ENCODE measurements around the gene PLEKHB1.
"Not testable (repeated sequence)": the region's sequence is repeated elsewhere in the genome, so short reads cannot be mapped to it uniquely, and the experiment has no call there.

Gene PLEKHB1

DNA sequence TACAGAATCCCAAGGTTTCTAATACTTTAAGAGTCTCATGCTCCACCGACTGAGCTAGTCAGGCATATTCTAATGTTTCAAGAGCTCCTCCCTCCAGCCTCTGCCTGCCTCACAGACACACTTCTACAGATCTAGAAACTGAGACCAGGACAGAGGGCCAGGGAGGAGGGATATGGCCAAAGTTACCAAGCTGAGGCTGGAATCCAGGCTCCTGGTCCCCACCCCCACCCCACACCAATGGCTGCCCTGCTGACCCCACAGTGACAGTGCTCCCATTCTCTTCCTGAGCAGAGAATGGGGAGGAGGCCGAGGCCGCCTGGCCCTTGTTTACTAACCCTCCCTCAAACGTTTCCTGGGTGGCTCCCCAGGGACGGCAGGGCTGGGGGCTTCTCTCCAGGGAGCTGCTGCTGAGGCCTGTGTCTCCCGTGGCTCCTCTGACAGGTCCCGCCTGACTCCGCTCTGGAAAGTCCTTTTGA lies 2.2 kb downstream of the PLEKHB1 start:
- DNase-seq, result no peak

DNA sequence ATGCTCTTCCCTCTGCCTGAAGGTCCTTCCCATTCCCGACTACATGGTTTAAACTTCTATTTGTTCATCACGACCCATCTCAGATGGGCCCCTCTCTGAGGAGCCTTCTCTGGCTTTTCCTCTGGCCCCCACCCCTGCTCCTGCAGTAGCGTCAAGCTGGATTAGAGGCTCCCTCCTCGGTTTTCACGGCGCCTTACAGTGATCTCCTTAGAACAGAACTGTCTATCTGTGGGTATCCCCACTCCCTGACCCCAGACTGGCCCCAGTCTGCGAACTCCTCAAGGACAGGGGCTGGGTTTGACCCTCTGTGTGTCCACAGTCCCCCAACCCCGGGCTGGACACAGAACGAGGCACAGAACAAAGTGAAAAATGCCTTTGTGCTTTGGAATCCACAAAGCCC lies 2.8 kb downstream of the PLEKHB1 start:
- no peak for DNase-seq

DNA sequence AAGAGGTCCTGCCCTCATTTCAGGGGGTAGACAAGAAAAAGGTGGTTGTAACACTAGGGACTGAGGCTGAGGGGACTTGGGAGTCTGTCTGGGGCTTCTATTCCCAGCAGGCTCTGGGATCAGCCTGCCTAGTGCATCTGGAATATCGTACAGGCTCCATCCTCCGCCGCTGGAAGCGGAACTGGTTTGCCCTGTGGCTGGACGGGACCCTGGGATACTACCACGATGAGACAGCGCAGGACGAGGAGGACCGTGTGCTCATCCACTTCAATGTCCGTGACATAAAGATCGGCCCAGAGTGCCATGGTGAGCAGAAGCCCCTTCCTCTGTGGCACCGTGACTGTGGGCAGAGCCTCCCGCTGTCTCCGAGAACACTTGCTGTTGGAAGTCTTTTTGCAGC lies 4.0 kb downstream of the PLEKHB1 start:
- DNase-seq, result no peak

DNA sequence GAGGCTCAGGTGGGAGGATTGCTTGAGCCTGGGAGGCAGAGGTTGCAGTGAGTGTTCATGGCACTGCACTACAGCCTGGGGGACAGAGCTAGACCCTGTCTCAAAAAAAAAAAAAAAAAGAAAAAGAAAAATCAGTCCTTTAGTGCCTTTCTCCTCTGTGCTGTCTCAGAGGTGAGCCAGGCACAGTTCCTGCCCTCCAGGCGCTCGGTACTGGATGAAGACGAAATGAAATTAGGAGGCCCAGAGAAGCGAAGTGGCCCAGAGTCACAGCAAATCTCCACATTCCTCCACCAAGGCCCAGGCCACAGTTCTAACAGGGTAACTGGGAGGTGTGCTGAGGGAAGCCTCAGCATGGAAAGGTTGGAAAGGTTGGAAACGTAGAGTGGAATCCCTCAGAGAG lies 4.9 kb downstream of the PLEKHB1 start:
- no peak for DNase-seq

DNA sequence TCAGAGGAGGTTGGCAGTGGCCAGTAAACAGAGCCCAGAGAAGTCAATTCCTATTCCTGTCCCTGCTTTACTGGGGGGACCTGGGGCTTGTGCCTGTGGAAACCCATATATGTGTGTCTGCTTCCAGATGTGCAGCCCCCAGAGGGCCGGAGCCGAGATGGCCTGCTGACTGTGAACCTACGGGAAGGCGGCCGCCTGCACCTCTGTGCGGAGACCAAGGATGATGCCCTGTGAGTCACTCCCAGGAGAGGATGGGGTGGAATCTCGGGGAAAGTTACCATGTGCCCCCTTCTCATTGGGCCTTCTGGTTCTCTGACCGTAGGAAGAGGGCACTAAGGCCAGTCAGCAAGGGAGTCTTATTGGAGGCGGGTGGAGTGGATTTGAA lies 5.3 kb downstream of the PLEKHB1 start:
- no peak for DNase-seq

DNA sequence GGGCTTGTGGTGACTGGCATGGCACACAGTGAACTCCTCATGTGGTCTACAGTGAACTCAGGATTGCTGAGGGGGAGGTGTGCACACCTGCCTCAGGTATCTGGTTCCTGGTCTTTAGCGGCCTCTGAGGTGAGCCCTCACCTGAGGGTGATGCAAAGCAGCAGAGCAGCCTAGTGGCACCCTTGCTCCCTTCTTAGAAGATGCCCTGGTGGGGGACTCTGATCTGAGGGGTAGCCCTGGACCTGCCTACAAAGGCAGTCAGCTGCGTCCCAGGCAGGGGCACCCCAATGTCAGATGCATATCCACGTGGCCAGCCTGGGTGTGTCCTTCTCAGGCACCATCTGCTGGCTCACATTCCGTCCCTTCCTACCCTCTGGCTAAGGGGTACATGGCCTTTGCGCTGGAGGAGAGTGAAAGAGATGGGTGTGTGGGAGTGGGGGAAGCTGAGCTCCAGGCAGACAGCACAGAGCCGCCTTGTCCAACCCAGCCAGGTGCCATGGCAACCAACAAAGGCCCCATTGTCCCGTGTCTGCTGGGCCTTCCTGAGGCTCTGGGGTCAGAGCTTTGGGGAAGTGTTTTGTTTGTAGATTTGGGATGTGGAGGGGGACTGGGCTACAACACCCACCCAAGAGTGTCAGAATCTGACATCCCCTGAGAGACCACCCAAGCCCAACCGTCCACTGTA lies 5.8 kb downstream of the PLEKHB1 start:
- no peak for DNase-seq

DNA sequence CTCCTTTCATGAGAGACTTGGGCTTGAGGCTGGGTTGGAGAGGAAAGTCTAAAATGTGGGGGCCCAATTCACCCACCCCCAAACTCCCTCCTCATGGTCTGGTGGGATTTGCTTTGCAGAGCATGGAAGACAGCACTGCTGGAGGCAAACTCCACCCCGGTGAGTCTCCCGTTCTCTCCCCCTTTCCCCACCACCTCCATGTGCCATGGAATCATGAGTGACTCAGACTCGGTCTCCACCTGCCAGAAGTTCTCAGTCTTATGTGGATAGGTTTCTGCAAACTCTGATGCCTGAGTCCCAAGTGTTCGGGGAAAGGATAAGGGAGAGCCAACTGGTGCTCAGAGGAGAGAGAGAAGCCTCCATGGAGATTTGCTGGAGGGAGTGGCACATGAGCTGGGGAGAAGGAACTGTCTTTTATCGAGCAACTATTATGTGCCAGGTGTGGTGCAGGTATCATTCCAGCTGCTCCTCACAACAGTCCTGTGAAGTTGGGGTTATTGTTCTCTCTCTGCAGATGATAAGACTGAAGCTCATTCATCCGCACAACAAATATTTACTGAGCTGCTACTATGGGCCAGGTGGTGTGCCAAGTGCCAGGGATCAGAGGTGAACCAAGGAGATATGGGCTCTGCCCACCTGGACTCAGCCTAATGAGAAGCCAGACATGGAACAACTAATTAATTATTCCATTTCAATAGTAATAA lies 6.6 kb downstream of the PLEKHB1 start:
- DNase-seq, result no peak

DNA sequence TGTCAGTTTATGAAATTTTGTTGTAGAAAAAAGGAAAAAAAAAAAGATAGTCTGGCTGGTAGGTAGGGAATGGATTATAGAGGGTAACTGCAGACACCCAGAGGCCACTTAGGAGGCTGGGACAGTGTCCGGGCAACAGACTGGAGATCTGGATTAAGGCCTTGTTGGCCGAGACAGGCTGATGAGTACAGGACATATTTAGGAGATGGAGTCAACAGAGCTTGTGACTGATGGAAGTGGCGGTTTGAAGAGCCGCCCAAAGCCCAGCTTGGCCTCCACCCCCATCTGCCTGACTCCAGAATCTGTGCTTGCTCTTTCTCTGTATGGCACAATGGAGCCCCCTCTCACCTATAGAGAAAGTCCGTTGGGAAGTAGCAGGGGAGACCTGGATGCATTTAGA lies 7.6 kb downstream of the PLEKHB1 start:
- DNase-seq, result no peak

DNA sequence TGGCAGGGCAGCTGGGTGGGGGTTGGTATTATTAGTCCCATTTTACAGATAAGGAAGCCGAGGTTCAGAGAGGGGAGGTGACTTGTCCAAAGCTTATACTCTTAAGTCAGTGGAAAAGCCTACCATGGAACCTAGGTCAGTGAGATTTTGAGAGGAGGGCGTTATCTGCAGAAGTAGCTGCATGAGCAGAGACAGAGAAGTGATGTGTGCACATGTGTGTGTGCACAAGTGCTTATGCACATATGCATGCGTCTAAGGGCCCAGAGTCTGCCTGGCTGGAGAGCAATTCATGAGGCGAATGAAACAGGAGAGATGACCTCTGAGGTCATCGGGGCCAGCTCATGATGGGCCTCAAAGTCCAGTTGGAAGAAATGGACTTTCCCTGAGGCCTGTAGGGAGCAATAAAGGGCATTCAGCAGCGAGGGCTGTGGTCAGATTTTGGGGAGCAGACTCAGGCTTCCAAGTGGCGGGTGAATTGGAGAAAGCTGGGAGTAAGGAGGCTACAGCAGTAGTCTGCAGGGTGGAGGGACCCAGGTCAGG lies 8.2 kb downstream of the PLEKHB1 start:
- DNase-seq, result no peak

DNA sequence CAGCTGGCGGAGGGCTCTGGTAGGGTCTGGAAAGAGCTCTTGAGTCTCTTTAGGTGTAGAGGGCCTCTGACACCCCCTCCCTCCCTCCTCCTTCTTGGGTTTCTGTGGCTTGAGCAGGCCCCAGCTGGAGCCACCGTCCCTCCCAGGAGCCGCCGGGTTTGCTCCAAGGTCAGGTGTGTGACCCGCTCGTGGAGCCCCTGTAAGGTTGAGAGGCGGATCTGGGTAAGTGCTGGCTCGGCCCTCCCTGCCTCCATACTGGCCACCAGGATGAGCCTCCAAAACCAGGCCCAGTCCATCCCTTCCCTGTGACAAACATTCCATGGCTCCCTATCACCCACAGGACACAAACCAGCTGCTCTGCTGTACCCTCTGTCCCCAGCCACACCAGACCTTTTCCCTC lies 9.3 kb downstream of the PLEKHB1 start:
- DNase-seq, result no peak

DNA sequence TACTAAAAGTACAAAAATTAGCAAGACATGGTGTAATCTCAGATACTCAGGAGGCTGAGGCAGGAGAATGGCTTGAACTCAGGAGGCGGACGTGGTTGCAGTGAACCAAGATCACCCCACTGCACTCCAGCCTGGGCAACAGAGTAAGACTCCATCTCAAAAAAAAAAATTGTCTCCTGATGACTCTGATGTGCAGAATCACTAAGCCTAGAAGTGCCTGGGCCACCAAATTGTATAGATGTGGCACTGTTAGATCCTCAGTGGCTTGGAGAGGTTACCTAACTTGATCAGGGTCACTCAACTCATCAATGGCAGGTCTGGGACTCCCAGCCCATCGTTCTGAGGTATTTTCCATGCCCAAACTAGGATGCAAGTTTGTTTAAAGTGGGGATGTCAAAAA lies 10.6 kb downstream of the PLEKHB1 start:
- DNase-seq, result no peak

DNA sequence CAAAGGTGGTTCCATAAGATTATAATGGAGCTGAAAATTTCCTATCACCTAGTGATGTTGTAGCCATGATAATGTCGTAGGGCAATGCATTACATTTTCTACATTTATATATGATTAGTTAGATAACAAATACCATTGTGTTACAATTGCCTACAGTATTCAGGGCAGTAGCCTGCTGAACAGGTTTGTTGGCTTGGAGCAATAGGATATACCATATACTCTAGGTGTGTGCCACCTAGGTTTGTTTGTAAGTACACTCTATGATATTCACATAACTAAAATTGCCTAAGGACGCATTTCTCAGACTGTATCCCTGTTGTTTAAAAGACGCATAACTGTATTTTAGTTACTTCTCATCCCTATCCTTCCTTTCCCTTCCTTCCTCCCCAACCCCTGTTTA lies 13.6 kb downstream of the PLEKHB1 start:
- no peak for DNase-seq

DNA sequence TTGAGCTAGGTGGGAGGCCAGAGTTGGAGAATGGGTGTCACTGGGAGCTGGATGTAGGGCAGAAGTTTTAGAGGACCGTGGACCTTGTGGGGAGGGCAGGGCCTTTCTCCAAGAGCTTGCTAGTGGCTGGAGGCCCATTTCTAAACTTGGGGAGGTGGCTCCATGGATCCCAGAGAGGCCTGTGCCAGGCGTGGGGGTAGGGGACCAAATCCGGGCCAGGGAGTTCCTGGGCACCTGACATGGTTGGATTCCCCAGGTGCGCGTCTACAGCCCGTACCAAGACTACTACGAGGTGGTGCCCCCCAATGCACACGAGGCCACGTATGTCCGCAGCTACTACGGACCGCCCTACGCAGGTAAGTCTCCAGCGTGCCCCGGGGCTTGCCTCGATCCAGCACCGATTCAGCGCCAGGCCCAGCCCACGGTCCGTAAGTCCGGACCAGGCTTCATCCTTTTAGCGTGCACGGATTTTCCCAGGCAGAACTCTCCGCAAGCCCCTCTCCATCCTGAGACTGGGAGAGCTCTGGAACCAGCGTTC lies 14.2 kb downstream of the PLEKHB1 start:
- no peak for DNase-seq

DNA sequence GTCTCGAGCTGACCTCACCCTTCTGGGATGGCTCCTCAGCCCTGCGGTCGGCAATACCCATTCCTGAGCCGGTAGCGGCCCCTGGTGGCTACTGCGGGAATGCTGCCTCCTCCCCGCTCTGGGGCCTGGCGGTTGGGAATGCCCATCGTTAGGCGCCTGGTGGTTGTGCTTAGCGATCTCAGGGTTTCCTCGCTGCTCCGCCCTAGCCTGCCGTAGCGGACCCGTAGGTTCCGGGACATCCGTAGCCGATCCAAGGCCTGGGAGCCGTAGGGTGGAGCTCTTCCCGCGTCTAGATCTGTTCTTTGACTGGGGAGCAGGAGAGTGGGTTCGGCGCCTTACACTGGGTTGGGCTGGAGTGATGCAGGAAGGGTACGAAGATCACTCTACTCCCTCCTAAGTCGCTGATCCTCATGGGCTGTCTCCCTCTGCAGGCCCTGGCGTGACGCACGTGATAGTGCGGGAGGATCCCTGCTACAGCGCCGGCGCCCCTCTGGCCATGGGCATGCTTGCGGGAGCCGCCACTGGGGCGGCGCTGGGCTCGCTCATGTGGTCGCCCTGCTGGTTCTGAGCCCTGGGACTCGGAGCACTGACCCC lies 14.8 kb downstream of the PLEKHB1 start:
- DNase-seq, result peak; percentile 41

DNA sequence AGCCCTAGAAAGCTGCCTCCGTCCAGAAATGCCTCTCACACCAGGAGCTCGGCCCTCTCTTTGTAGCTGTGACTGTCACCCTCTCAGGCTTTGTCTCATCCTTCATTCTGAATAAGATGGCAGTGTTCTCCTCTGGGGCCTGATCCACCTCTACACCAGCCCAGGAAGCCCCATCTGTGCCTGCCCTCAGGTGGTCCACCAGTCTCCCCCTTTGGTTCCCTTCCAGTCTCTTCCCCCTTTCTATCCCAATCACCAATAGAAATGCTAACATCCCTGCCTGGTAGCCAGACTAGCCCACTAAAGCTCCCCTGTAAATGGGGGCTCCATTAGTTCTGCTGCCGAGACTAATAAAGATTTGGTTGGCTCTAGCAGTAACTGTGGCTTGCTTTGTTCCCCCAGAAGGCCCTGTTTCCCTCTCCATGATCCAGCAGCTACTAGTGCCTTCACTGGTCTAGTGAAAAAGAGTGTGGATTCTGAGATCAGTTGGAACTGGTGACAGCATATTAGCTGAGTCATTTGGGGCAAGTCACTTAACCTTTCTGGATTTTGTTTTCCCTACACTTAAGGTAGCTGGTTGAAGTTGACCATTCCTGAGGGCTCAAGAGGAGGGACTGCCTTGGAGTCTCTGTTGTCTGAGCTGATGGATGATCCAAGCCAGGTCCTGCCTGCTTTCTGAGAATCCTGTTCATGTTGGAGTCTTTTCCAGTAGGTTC lies 16.2 kb downstream of the PLEKHB1 start:
- DNase-seq, result no peak

DNA sequence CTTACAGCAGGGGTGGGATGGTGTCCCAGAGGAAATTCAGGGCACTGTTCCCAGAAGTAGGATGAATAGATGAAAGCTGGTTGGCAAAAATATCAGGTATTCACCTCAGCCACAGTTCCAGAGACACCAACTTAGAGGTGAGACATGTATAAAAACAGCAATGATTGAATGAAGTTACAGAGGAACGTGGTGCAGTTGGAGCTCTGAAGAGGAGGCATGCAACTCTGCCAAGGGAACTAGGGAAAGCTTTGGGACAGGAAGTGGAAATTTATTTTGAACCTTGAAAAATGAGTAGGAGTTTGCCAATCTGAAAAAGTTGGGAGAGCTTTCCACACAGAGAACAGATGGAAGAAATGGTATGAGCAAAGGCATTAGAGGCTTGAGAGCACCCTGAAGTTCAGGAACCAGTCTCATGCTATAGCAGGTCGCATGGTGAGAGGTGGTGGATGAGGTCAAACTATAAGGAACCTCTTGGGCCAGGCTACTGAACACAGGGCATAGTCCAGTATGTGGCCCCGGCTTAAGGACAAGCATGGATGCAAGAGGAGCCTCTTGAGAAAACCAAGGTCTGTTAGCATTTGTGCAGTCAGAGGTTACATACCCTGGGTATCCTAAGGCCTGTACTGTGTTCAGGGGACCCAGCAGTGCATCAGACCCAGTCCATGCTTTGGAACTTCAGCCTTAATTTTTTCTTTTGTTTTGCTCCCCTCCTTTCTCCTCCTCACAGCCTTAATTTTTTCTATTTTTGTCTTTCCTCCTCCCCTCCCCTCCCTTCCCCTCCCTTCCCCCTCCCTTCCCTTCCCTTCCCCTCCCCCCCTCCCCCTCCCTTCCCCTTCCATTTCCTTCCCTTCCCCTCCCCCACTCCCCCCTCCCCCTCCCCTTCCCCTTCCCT lies 17.5 kb downstream of the PLEKHB1 start:
- no peak for DNase-seq

DNA sequence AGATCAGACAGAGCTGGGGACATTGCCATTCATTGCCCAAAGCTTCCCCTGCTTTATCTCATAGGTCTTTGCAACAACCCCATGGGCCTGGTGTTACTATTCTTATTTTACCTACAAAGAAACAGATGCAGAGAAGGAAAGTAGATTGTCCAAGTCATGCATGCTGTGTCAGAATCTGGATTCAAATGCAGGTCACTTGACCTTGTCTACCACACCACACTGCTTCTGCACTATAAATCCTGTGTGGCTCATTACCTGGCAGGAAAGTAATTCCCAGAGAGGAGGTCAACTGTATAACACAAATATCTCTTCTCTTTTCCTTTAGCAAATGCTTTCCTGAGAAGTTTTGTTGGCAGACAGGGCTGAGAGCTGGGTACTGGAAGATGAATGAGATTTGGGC lies 18.5 kb downstream of the PLEKHB1 start:
- DNase-seq, result no peak

DNA sequence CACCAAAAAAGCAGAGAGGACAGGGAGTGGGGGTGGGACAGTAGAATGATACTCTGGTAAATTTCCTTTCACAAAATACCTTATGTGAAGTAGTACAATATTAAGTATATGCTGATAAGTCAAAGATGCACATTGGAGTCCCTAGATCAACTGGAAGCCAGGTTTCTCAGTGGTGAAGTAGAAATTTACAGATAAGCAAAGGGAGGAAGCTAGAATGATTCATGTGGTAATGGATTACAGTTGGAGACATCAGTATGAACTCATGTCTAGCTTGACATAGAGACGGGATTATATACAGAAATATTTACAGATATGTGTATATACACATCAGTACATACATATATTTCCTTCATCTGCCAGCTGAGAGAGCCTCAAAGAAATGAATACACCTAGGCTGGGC lies 21.5 kb downstream of the PLEKHB1 start:
- no peak for DNase-seq

DNA sequence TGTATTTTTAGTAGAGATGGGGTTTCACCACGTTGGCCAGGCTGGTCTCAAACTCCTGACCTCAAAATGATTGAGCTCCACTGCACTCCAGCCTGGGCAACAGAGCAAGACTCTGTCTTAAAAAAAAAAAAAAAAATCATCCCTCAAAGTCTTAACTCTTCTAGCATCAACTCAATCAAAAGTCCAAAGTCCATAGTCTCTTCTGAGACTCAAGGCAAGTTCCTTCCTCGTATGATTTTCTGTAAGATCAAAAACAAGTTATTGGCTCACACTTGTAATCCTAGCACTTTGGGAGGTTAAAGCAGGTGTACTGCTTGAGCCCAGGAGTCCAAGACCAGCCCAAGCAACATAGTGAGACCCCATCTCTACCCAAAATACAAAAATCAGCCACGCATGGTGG lies 24.4 kb downstream of the PLEKHB1 start:
- DNase-seq, result no peak

DNA sequence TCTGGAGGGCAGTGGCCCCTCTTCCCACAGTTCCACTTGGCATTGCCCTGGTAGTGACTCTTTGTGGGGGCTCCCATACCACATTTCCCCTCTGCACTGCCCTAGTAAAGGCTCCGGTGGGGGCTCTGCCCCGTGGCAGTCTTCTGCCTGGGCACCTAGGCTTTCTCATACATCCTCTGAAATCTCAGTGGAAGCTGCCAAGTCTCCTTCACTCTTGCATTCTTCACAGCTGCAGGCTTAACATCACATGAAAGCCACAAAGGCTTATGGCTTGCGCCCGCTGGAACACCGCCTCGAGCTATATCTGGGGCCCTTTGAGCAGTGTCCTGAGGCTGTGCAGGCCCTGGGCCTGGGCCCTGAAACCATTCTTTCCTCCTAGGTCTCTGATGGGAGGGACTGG lies 25.3 kb downstream of the PLEKHB1 start:
- no peak for DNase-seq

DNA sequence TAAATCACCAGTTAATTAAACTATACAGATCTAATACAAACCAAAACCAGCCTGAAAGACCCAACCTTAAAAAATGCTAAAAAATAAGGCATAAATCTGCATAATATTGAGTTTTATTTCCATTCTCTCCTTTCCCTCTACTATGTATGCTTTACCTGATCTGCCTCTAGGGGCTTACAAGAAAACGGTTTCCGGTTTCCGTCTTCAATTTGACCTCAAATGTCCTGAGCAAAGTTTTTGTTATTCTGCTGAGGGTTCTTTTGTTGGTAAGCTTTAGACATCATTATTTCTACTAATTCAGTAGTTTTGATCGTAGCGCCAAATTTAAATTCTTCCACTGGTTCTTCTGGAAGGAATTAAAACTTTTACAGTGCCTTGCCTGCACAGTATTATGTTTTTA lies 30.2 kb downstream of the PLEKHB1 start:
- DNase-seq, result not testable (repeated sequence)

DNA sequence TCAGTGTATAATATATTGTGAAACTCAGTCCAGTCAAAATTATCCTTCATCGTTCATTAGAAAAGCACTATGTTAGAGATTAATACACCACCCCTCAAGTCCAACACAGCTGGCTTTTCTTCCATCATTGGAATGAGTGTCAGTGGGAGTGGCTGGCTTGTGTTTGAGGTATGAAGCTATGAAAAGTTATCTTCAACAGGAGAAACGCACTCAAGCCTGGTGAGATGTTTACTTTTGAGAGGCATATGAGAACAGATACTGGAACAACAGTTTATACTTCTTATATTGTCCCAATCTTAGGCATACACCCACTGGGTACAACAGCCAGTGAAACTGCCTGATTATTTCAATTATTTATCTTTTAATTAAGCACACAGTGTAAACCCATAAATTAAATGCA lies 34.3 kb downstream of the PLEKHB1 start:
- no peak for DNase-seq
